ENCODE data around the gene TPST2. TPM values are rescaled to one million over a fixed set of nuclear protein-coding genes. Genes with fewer than 3 reads are reported as not detected.

The TPST2 gene
- total RNA-seq, 4 donors from 2014 or later = 22.0 to 30.9 (median 28.7) TPM

GRCh38 chr22:26522592-26522991 is 67.3 kb downstream of the TPST2 start:
- intact Hi-C loops (cut with DNase I) = no loop called here
- no peaks in the 10 kb centered on the region for H3K27me3 ChIP-seq
- no peak overlapping the region for H3K4me3 ChIP-seq
- TF ChIP-seq EP300 (IDR thresholded peaks at IDR 0.05) (no peak), POLR2AphosphoS5 (IDR thresholded peaks at IDR 0.05) (no peak), POLR2A (IDR thresholded peaks at IDR 0.05; ENCODE audit: low read depth) (no peak)
- TF ChIP-seq, protein P1, sequence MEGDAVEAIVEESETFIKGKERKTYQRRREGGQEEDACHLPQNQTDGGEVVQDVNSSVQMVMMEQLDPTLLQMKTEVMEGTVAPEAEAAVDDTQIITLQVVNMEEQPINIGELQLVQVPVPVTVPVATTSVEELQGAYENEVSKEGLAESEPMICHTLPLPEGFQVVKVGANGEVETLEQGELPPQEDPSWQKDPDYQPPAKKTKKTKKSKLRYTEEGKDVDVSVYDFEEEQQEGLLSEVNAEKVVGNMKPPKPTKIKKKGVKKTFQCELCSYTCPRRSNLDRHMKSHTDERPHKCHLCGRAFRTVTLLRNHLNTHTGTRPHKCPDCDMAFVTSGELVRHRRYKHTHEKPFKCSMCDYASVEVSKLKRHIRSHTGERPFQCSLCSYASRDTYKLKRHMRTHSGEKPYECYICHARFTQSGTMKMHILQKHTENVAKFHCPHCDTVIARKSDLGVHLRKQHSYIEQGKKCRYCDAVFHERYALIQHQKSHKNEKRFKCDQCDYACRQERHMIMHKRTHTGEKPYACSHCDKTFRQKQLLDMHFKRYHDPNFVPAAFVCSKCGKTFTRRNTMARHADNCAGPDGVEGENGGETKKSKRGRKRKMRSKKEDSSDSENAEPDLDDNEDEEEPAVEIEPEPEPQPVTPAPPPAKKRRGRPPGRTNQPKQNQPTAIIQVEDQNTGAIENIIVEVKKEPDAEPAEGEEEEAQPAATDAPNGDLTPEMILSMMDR (IDR thresholded peaks at IDR 0.05) = no peak
- H3K27ac ChIP-seq (replicated peaks in 1 of 4) = no peak overlapping the region
- no peak for DNase-seq (ENCODE audit: extremely low spot score)
- peaks cover 0 to 42% (median 10%) of the 10 kb centered on the region in 4 donors for H3K36me3 ChIP-seq
- no peaks in the 10 kb centered on the region for H3K9me3 ChIP-seq
- H3K4me1 ChIP-seq = peaks cover 0 to 6% (median 0%) of the 10 kb centered on the region in 4 donors
- 88% methylated on average over 4 of the region's 4 CpGs for WGBS

GRCh38 chr22:26522012-26522411 is 67.9 kb downstream of the TPST2 start:
- no peaks in the 10 kb centered on the region for H3K9me3 ChIP-seq
- H3K4me3 ChIP-seq = no peak overlapping the region
- peaks cover 0 to 38% (median 7%) of the 10 kb centered on the region in 4 donors for H3K36me3 ChIP-seq
- H3K4me1 ChIP-seq = peaks cover 0 to 6% (median 0%) of the 10 kb centered on the region in 4 donors
- no peak for DNase-seq (ENCODE audit: extremely low spot score)
- intact Hi-C loops (cut with DNase I) = no loop called here
- no peak for TF ChIP-seq POLR2AphosphoS5 (IDR thresholded peaks at IDR 0.05)
- no peak for TF ChIP-seq POLR2A (IDR thresholded peaks at IDR 0.05; ENCODE audit: low read depth)
- no peak for TF ChIP-seq EP300 (IDR thresholded peaks at IDR 0.05)
- TF ChIP-seq, protein P1 (IDR thresholded peaks at IDR 0.05) = no peak
- no peak overlapping the region for H3K27ac ChIP-seq (replicated peaks in 1 of 4)
- whole genome bisulfite sequencing = 97% methylated on average over 2 of the region's 2 CpGs
- H3K27me3 ChIP-seq = no peaks in the 10 kb centered on the region

- no peaks in the 10 kb centered on the region for H3K27me3 ChIP-seq
- no peak overlapping the region for H3K4me3 ChIP-seq
- TF ChIP-seq EP300 (IDR thresholded peaks at IDR 0.05) (no peak), POLR2AphosphoS5 (IDR thresholded peaks at IDR 0.05) (no peak), POLR2A (IDR thresholded peaks at IDR 0.05; ENCODE audit: low read depth) (no peak)
- TF ChIP-seq, protein P1 (IDR thresholded peaks at IDR 0.05) = no peak
- 95% methylated on average over 5 of the region's 5 CpGs for WGBS
- H3K27ac ChIP-seq (replicated peaks in 1 of 4) = no peak overlapping the region
- intact Hi-C loops (cut with DNase I) = no loop called here
- no peaks in the 10 kb centered on the region for H3K9me3 ChIP-seq
- peaks cover 6 to 16% (median 13%) of the 10 kb centered on the region in 4 donors for H3K4me1 ChIP-seq
- no peak for DNase-seq (ENCODE audit: extremely low spot score)
- H3K36me3 ChIP-seq = peaks cover 0 to 4% (median 0%) of the 10 kb centered on the region in 4 donors
Observed at GRCh38 chr22:26517429-26517828, 72.5 kb downstream of the TPST2 start.

DNA sequence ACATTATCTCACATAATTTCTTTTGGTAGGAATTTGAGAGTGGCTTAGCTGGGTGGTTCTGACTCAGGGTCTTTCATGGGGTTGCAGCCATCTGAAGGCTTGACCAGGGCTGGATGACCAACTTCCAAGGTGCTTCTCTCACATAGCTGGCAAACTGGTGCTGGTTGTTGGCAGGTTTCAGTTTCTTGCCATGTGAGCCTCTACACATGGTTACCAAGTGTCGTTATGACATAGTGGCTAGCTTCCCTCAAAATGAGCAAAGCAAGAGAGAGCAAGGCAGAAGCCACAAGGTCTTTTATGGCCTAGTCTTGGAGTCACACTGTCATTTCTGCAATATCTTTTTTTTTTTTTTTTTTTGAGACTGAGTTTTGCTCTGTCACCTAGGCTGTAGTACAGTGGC is 73.4 kb downstream of the TPST2 start:
- WGBS = 87% methylated on average over 1 of the region's 1 CpG
- no peaks in the 10 kb centered on the region for H3K27me3 ChIP-seq
- H3K4me3 ChIP-seq = no peak overlapping the region
- intact Hi-C loops (cut with DNase I) = no loop called here
- no peak for DNase-seq (ENCODE audit: extremely low spot score)
- H3K36me3 ChIP-seq = no peaks in the 10 kb centered on the region
- H3K4me1 ChIP-seq = peaks cover 9 to 20% (median 16%) of the 10 kb centered on the region in 4 donors
- TF ChIP-seq EP300 (IDR thresholded peaks at IDR 0.05) (no peak), POLR2AphosphoS5 (IDR thresholded peaks at IDR 0.05) (no peak)
- TF ChIP-seq, protein P1 (IDR thresholded peaks at IDR 0.05) = no peak
- no peaks in the 10 kb centered on the region for H3K9me3 ChIP-seq
- H3K27ac ChIP-seq (replicated peaks in 1 of 4) = no peak overlapping the region

DNA sequence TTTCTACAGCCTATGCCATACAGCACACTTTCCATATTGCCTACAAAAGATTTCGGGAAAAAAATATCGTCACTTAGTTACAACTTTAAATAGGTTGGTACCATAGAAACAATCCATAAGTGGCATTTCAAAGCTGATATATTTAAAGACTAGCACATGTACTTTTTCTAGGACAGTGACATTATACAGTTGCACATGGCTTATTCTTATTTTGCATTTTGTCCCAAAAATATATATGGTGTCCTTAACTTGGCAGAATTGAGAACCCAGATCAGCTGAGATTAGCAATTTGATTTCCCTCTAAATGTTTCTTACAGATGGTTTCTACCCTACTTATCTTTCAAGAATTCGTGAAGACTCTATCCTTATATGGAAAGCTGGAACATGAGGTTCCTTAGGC is 74.0 kb downstream of the TPST2 start:
- H3K9me3 ChIP-seq = no peaks in the 10 kb centered on the region
- intact Hi-C loops (cut with DNase I) = no loop called here

More for the DNA sequence above, 74.0 kb downstream of the TPST2 start:
- no peaks in the 10 kb centered on the region for H3K27me3 ChIP-seq
- 87% methylated on average over 3 of the region's 3 CpGs for WGBS
- no peak overlapping the region for H3K27ac ChIP-seq (replicated peaks in 1 of 4)
- H3K4me3 ChIP-seq = no peak overlapping the region
- H3K4me1 ChIP-seq = peaks cover 14 to 26% (median 22%) of the 10 kb centered on the region in 4 donors
- TF ChIP-seq POLR2A (IDR thresholded peaks at IDR 0.05; ENCODE audit: low read depth) = no peak
- no peak for DNase-seq (ENCODE audit: extremely low spot score)
- no peaks in the 10 kb centered on the region for H3K36me3 ChIP-seq
